SU-DHL-6 (cell line): Measurements from ENCODE around the gene ZMYM3.

Source experiments
- CTCF ChIP-seq: fragments of 200-600 bp; sonication (generic); IDR thresholded peaks from one replicate; pipeline ENCODE4 v1.5.1; 2017; ENCODE audit warnings: antibody characterized with exemption, mild to moderate bottlenecking, low read length, moderate library complexity; ENCODE audit not compliant: insufficient read depth, poor library complexity, severe bottlenecking
- EZH2phosphoT487 ChIP-seq: fragments of 200-600 bp; sonication (generic), shearing (Covaris generic); conservative IDR thresholded peaks from 2 replicates; pipeline ENCODE4 v1.6.1; 2018; ENCODE audit warnings: mild to moderate bottlenecking, antibody characterized with exemption, low read length, moderate library complexity, mixed read lengths

- TF ChIP-seq CTCF, result no peak
- TF ChIP-seq EZH2phosphoT487, result no peak
Measured at GRCh38 chrX:71221145-71221544, 32.8 kb downstream of the ZMYM3 start.
